SK-N-SH (cell line): ENCODE measurements around the gene IGF2R. TPM values are rescaled to one million over a fixed set of nuclear protein-coding genes. Genes with fewer than 3 reads are reported as not detected.

ENCODE experiments used
- CTCF ChIA-PET: fragments of 300-600, 350-600 bp; formaldehyde crosslinking; extraction: SDS; loops from one replicate; lab custom pipeline; 2021; lab: Yijun Ruan, JAX
- POLR2A ChIA-PET: fragments of 350-600 bp; sonication (Branson Sonifier 250); formaldehyde crosslinking; extraction: SDS; loops from one replicate; lab custom pipeline; 2020; ENCODE audit warnings: antibody characterized with exemption, inconsistent platforms; lab: Yijun Ruan, JAX
- DNase-seq: peaks from one replicate; pipeline ENCODE4 v3.0.0; 2012
- H2AFZ ChIP-seq: fragments of 200-600 bp; sonication (generic); 2 replicates; pipeline ENCODE4 v1.8.1; 2016; ENCODE audit warnings: antibody characterized with exemption, mild to moderate bottlenecking, low read depth
- H3F3A ChIP-seq: fragments of 200-600 bp; sonication (generic); replicated peaks from 2 replicates; pipeline ENCODE3; 2016; ENCODE audit warnings: antibody characterized with exemption, mild to moderate bottlenecking; ENCODE audit not compliant: insufficient read depth
- H3K27ac ChIP-seq, 2 experiments: fragments of 200-500 bp in 1 of 2; fragments of 200-600 bp in 1 of 2; sonication (Bioruptor generic) in 1 of 2; sonication (generic), shearing (Covaris generic) in 1 of 2; 2 replicates each; pipeline versions ENCODE4 v1.5.1 to v1.6.1; 2014 to 2016; ENCODE audit warnings: low read depth in 2 of 2, inconsistent platforms in 1 of 2, low read length in 1 of 2, mild to moderate bottlenecking in 1 of 2, mixed read lengths in 1 of 2
- H3K27me3 ChIP-seq: fragments of 200-600 bp; sonication (generic), shearing (Covaris generic); 2 replicates; pipeline ENCODE4 v1.6.1; 2016; ENCODE audit warnings: mixed run types; ENCODE audit not compliant: insufficient read depth
- H3K36me3 ChIP-seq, 2 experiments: fragments of 200-500 bp in 1 of 2; fragments of 200-600 bp in 1 of 2; sonication (Bioruptor generic) in 1 of 2; sonication (generic) in 1 of 2; replicated peaks in 1 of 2; 2 replicates each; pipeline versions ENCODE3 to v1.5.1; 2014 to 2016; ENCODE audit warnings: low read length in 1 of 2, mild to moderate bottlenecking in 1 of 2; ENCODE audit not compliant: insufficient read depth in 2 of 2, control insufficient read depth in 1 of 2
- H3K4me1 ChIP-seq, 2 experiments: fragments of 200-500 bp in 1 of 2; fragments of 200-600 bp in 1 of 2; sonication (Bioruptor generic) in 1 of 2; sonication (generic), shearing (Covaris generic) in 1 of 2; 2 replicates each; pipeline versions ENCODE4 v1.5.1 to v1.6.1; 2014 to 2016; ENCODE audit warnings: low read depth in 1 of 2, low read length in 1 of 2, mixed run types in 1 of 2; ENCODE audit not compliant: insufficient read depth in 2 of 2, control insufficient read depth in 1 of 2
- H3K4me2 ChIP-seq: fragments of 200-600 bp; sonication (generic), shearing (Covaris generic); 2 replicates; pipeline ENCODE4 v1.6.1; 2017; ENCODE audit warnings: mixed run types
- H3K4me3 ChIP-seq, 2 experiments: fragments of 200-500 bp in 1 of 2; fragments of 200-600 bp in 1 of 2; sonication (Bioruptor generic) in 1 of 2; sonication (generic), shearing (Covaris generic) in 1 of 2; 2 replicates each; pipeline versions ENCODE4 v1.5.1 to v1.8.1; 2014 to 2016; ENCODE audit warnings: low read depth in 2 of 2, inconsistent platforms in 1 of 2, low read length in 1 of 2, mild to moderate bottlenecking in 1 of 2, mixed read lengths in 1 of 2, moderate library complexity in 1 of 2
- H3K79me2 ChIP-seq: fragments of 200-600 bp; sonication (generic); 2 replicates; pipeline ENCODE4 v1.8.1; 2017; ENCODE audit warnings: mild to moderate bottlenecking; ENCODE audit not compliant: insufficient read depth
- H3K9ac ChIP-seq: fragments of 200-600 bp; sonication (generic); 2 replicates; pipeline ENCODE4 v1.6.1; 2017; ENCODE audit warnings: mixed run types
- H3K9me2 ChIP-seq: fragments of 200-600 bp; sonication (generic); 2 replicates; pipeline ENCODE4 v1.6.1; 2017; ENCODE audit warnings: mixed run types
- H3K9me3 ChIP-seq: fragments of 200-600 bp; sonication (generic); 2 replicates; pipeline ENCODE4 v1.6.1; 2017; ENCODE audit warnings: mixed run types, mild to moderate bottlenecking, moderate library complexity
- H4K20me1 ChIP-seq: fragments of 200-600 bp; sonication (generic); 2 replicates; pipeline ENCODE4 v1.6.1; 2017; ENCODE audit warnings: mild to moderate bottlenecking, mixed run types; ENCODE audit not compliant: insufficient read depth
- EZH2phosphoT487 ChIP-seq: fragments of 200-600 bp; sonication (generic); IDR thresholded peaks from 2 replicates; pipeline ENCODE4 v1.6.1; 2017; ENCODE audit warnings: low read depth, mixed run types, mild to moderate bottlenecking, antibody characterized with exemption, moderate library complexity, borderline replicate concordance
- MEF2A ChIP-seq: IDR thresholded peaks from 2 replicates; pipeline ENCODE4 v1.4.0; 2012; ENCODE audit warnings: low read depth, borderline replicate concordance
- NRF1 ChIP-seq: IDR thresholded peaks from 2 replicates; pipeline ENCODE4 v1.6.1; 2012; ENCODE audit warnings: low read depth, mild to moderate bottlenecking, low read length
- POLR2AphosphoS5 ChIP-seq: IDR thresholded peaks from 2 replicates; pipeline ENCODE4 v1.6.1; 2012; ENCODE audit warnings: low read depth, low read length
- RCOR1 ChIP-seq: fragments of 150-350 bp; IDR thresholded peaks from 2 replicates; pipeline ENCODE4 v1.6.1; 2017; ENCODE audit warnings: antibody characterized with exemption, low read length
- SIN3A ChIP-seq: IDR thresholded peaks from 2 replicates; pipeline ENCODE4 v1.6.1; 2012; ENCODE audit warnings: low read depth, mild to moderate bottlenecking, low read length, moderate library complexity, borderline replicate concordance
- TCF12 ChIP-seq: IDR thresholded peaks from 2 replicates; pipeline ENCODE4 v1.4.0; 2012
- WGBS: methylation state at CpG from one replicate; pipeline ENCODE4 v1.1.6; 2017; ENCODE audit warnings: low lambda C conversion rate; 5-methylcytosine and 5-hydroxymethylcytosine counted together
- polyA plus RNA-seq, 3 experiments: library from polyadenylated mRNA; depleted of rRNA; stranded (reverse); fragments of >200 nt; gene quantifications; 2 replicates each; pipeline ENCODE4 v1.2.3, GENCODE V29; 2012
- TF ChIP-seq, protein P1 (sequence below): IDR thresholded peaks from 2 replicates; pipeline ENCODE4 v1.6.1; 2012; ENCODE audit warnings: mild to moderate bottlenecking, low read depth, low read length, moderate library complexity
- TF ChIP-seq, protein P2 (sequence below): fragments of 150-350 bp; IDR thresholded peaks from 2 replicates; pipeline ENCODE4 v1.6.1; 2017; ENCODE audit warnings: antibody characterized with exemption, low read length, low read depth, borderline replicate concordance
- TF ChIP-seq, protein P3 (sequence below): IDR thresholded peaks from 2 replicates; pipeline ENCODE4 v1.4.0; 2012; ENCODE audit warnings: low read depth

IGF2R gene
- polyA plus RNA-seq, 1 of the 3 experiments (the other 2 are of a cell fraction) = 45.0 TPM

DNA sequence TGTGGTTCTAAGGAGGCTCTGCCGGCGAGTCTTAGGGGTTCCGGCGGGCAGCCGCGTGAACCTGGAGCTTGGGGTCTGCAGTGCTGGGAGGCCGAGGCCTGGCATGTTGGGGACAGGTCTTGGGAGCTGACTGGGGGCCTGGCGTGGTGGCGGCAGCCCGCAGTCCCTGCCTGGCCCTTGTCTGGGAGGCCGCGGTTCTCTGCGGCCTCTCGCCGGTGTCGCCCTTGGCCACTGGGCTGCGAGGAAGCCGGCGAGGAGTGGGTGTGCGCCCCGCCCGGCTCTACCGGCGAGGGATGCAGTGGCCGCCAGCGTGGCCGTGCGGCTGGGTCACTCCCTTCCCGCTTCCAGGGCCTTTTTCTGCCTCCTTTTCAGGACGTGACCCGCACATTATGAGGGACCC lies 36.3 kb downstream of the IGF2R start:
- no peak overlapping the region for H2AFZ ChIP-seq
- no peak overlapping the region for H3K9ac ChIP-seq
- H3K27ac ChIP-seq = no peak overlapping the region
- peaks cover 68% of the 10 kb centered on the region for H4K20me1 ChIP-seq
- no peaks in the 10 kb centered on the region for H3K9me2 ChIP-seq
- peaks cover 73% of the 10 kb centered on the region for H3K79me2 ChIP-seq
- POLR2A ChIA-PET = no interaction called here
- TF ChIP-seq, protein P1, sequence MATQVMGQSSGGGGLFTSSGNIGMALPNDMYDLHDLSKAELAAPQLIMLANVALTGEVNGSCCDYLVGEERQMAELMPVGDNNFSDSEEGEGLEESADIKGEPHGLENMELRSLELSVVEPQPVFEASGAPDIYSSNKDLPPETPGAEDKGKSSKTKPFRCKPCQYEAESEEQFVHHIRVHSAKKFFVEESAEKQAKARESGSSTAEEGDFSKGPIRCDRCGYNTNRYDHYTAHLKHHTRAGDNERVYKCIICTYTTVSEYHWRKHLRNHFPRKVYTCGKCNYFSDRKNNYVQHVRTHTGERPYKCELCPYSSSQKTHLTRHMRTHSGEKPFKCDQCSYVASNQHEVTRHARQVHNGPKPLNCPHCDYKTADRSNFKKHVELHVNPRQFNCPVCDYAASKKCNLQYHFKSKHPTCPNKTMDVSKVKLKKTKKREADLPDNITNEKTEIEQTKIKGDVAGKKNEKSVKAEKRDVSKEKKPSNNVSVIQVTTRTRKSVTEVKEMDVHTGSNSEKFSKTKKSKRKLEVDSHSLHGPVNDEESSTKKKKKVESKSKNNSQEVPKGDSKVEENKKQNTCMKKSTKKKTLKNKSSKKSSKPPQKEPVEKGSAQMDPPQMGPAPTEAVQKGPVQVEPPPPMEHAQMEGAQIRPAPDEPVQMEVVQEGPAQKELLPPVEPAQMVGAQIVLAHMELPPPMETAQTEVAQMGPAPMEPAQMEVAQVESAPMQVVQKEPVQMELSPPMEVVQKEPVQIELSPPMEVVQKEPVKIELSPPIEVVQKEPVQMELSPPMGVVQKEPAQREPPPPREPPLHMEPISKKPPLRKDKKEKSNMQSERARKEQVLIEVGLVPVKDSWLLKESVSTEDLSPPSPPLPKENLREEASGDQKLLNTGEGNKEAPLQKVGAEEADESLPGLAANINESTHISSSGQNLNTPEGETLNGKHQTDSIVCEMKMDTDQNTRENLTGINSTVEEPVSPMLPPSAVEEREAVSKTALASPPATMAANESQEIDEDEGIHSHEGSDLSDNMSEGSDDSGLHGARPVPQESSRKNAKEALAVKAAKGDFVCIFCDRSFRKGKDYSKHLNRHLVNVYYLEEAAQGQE = no peak
- TF ChIP-seq, protein P2, sequence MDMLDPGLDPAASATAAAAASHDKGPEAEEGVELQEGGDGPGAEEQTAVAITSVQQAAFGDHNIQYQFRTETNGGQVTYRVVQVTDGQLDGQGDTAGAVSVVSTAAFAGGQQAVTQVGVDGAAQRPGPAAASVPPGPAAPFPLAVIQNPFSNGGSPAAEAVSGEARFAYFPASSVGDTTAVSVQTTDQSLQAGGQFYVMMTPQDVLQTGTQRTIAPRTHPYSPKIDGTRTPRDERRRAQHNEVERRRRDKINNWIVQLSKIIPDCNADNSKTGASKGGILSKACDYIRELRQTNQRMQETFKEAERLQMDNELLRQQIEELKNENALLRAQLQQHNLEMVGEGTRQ = no peak
- no peak for TF ChIP-seq TCF12
- no peak for TF ChIP-seq POLR2AphosphoS5
- TF ChIP-seq EZH2phosphoT487 = no peak
- TF ChIP-seq MEF2A = no peak
- 95% methylated on average over 17 of the region's 31 CpGs for WGBS
- peaks cover 4% of the 10 kb centered on the region for H3F3A ChIP-seq
- H3K4me3 ChIP-seq = no peak overlapping the region
- CTCF ChIA-PET = no interaction called here
- no peak overlapping the region for H3K4me2 ChIP-seq
- H3K27me3 ChIP-seq = no peaks in the 10 kb centered on the region; the same call in 1 of the 2 replicates
- H3K4me1 ChIP-seq = peaks cover 0 to 2% of the 10 kb centered on the region in 2 experiments; a peak in 1 of 4 replicates
- peaks cover 0 to 8% of the 10 kb centered on the region in 2 experiments for H3K36me3 ChIP-seq
- no peaks in the 10 kb centered on the region for H3K9me3 ChIP-seq
- peak; percentile 45 for DNase-seq

DNA sequence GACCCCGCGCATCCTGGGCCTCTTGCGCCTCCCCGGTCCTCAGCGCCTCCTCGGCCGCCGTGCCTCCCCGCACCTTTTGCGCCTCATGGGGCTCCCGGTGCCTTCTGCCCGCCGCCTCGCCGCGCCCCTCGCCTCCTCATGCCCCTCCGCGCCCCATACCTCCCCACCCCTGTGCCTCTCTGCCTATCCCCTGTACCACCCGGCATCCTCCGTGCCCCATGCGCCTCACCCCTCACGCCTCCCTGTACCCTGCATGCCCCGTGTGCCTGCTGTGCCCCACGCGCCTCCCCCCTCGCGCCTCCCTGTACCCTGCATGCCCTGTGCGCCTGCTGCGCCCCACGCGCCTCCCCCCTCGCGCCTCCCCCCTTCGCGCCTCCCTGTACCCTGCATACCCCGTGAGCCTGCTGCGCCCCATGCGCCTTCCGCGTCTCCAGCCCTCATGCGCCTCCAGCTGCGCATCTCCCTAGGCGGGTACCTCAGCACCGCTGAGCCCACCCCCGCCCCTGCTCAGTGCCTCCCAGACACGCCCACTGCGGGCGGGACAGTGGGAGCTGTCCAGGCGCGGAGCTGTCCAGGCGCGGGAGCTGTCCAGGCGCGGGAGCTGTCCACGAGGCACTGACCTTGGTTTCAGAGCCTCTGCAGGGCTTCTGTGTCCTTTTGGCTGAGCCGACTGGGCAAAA lies 37.1 kb downstream of the IGF2R start:
- Histone ChIP-seq H2AFZ (no peak overlapping the region), H3K9me2 (no peaks in the 10 kb centered on the region), H3K4me1 (peaks cover 0 to 2% of the 10 kb centered on the region in 2 experiments; a peak in 1 of 4 replicates)

More for the DNA sequence above, 37.1 kb downstream of the IGF2R start:
- no peak overlapping the region for H3K4me2 ChIP-seq
- TF ChIP-seq, protein P1 = peak; percentile 98
- no peak for TF ChIP-seq EZH2phosphoT487
- peak; percentile 35; the same call in 1 of the 2 replicates for TF ChIP-seq NRF1
- TF ChIP-seq MEF2A = no peak
- TF ChIP-seq RCOR1 = no peak
- TF ChIP-seq, protein P3, sequence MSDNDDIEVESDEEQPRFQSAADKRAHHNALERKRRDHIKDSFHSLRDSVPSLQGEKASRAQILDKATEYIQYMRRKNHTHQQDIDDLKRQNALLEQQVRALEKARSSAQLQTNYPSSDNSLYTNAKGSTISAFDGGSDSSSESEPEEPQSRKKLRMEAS = no peak
- TF ChIP-seq SIN3A = peak; percentile 91
- POLR2A ChIA-PET = no interaction called here
- H3K27me3 ChIP-seq = no peaks in the 10 kb centered on the region; the same call in 1 of the 2 replicates
- H3F3A ChIP-seq = no peaks in the 10 kb centered on the region
- no peak overlapping the region for H3K27ac ChIP-seq
- no peak overlapping the region for H3K4me3 ChIP-seq
- CTCF ChIA-PET = interaction anchor here (1.6 kb wide), 1 partner anchor 18 kb away, joined by 5 read pairs; no protein-coding TSS in a partner anchor
- H3K36me3 ChIP-seq = peaks cover 4 to 16% of the 10 kb centered on the region in 2 experiments
- no peaks in the 10 kb centered on the region for H3K9me3 ChIP-seq
- peaks cover 71% of the 10 kb centered on the region for H3K79me2 ChIP-seq
- peaks cover 67% of the 10 kb centered on the region for H4K20me1 ChIP-seq
- H3K9ac ChIP-seq = no peak overlapping the region
- 78% methylated on average over 57 of the region's 57 CpGs for WGBS
- peak; percentile 81 for DNase-seq
